HG03097 (cell line): ENCODE measurements around the gene MEIS1.
"Not testable (repeated sequence)": the region's sequence is repeated elsewhere in the genome, so short reads cannot be mapped to it uniquely, and the experiment has no call there.

Experiments
- ATAC-seq: cut with Tn5 transposase; IDR thresholded peaks from one replicate; pipeline ENCODE4 v1.9.1; 2021; ENCODE audit not compliant: unreplicated experiment, low FRiP score

MEIS1 gene

GRCh38 chr2:66463206-66463755 lies 28.4 kb downstream of the MEIS1 start:
- no peak for ATAC-seq

GRCh38 chr2:66464930-66465637 lies 30.2 kb downstream of the MEIS1 start:
- ATAC-seq, result no peak

GRCh38 chr2:66466433-66466832 lies 31.5 kb downstream of the MEIS1 start:
- no peak for ATAC-seq

GRCh38 chr2:66467718-66468117 lies 32.8 kb downstream of the MEIS1 start:
- ATAC-seq, result no peak

DNA sequence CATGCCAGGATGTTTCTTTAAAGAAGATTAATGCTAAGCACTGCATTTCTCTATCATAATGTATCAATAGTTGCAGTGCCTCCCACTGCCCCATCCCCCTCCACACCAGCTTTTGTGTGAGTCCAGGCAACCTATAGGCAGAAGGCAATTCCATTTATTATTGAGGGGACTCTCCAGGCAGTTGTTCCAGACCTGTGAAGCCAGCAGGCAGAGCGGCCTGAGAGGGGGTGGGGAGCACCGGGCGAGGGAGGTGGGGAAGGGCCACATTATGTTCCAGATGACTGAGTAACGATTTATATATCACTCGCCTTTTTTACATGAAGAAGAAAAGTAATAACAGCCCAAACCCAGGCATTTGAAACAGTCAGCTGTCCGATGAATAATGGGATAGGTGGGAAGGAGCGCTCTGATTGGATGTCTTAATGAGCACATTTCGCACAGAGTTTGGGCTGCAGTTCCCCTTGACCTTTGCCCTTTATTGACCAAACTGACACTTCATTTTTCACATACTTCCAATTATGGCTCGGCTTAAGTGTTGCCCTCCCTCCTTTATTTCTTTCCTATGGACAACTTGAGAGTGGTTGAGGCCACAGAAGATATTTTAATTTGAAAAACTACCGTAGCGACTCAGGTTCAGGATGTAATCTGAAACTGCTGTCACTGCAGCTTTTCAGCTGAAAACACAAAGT lies 34.4 kb downstream of the MEIS1 start:
- no peak for ATAC-seq

DNA sequence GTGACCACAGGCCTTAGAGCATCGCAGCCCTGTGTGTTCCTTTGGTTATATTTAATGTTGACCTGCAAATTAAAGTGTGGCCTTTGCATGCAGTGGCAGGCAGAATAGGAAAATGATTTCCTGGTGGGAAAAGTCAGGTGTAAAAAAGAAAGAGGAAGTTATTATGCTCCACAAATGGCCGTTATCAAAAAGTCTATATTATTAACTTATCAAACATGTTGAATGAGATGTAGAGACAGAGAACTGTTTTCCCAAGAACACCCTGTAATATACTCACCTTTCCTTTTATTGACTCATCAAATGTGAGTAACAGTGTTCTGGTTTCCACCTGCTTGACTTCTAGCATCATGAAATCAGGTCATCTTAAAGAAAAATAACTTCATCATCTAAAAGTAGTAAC lies 35.3 kb downstream of the MEIS1 start:
- ATAC-seq, result no peak

DNA sequence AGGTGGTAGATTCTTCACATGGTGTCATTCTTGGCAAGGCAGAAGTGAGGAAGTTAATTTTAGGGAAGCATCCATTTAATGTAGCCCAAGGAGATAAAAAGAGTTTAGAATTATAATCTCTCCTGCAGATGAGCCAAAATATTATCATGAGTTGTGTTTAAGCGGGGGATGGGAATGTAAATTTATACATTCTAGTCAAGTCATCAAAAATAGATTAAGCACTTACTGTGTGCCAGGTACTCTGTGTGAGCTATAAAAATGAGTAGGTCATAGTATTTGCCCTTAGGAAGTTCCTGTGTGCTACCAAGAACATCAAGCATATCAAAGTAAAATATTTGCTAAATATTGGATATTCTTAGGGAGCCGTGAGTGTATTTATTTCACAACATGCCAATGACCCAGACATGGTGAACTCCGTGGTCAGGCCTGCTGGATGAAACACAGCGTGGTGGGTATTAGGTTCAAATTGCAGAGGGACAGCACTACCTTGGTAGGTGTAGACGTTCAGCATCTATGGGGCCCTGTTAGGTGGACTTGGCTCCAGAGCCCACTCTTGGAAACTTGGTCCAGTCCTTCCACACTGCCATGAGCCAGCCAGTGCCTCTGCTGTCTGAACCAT lies 37.4 kb downstream of the MEIS1 start:
- ATAC-seq, result no peak

- no peak for ATAC-seq
Observed at GRCh38 chr2:66477135-66477842, 42.4 kb downstream of the MEIS1 start.

DNA sequence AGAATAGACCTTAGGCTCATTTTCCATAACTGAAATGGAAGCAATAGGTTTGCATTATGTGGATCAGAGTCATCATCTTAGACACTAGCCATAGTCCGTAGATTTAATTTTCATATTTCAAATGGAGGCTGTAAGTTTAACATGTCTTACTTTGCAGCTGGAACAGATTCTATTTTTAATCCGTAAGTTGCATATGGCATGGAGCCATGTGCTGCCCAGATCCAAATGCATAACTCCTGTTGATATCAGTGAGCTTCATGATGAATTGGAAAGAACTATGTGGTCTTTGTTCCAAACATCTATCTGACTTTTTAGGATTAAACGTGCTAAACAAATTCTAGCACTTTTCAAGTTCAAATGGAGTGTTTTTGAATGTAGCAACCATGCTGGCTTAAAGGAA lies 43.4 kb downstream of the MEIS1 start:
- no peak for ATAC-seq

DNA sequence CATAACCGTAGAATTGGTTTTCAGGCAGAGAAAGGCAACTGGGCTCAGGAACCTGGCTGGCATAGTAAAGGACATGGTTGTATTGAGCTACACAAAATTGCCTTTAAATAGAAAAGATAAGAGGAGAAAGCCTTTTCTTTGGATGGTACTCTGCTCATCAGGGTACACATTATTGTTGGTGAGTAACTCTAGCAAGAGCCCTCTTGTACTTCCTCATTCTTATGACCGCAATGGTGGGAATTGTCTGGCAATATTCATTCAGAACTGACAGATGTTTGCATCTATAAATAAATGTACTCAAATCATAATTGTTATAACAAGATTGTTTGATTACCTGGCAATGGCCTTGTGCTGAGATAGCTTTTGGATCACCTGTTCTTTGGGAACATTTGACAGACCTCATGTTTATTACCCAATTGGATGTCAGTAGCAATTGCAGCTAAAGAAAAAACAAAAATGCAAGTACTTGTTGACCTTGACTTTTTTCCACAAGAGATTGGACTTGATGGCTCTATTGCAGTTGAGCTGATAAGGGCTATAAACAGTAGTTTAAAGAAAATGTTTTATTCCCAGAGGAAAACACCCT lies 43.9 kb downstream of the MEIS1 start:
- ATAC-seq, result no peak

- ATAC-seq, result no peak
Observed at GRCh38 chr2:66481100-66481549, 46.2 kb downstream of the MEIS1 start.

GRCh38 chr2:66485252-66485651 lies 50.3 kb downstream of the MEIS1 start:
- not testable (repeated sequence) for ATAC-seq

DNA sequence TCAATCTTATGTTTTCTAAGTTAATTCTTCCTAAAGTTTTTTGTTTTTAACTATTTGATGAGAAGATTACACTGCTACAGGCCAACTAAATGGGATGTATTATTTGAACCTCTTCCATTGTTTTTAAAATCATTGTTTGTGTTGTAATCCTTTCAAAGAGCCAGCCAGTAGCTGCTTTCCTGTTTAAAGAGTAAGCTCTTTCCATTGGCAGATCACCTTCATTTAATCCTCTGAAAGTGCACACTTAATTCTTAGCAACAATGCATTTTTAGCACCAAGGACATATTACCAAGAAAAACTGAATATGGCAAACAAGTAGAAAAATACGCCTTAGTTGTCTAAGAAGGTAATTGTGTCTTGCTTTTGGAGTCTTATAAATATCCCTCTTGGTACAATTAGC lies 54.0 kb downstream of the MEIS1 start:
- no peak for ATAC-seq

DNA sequence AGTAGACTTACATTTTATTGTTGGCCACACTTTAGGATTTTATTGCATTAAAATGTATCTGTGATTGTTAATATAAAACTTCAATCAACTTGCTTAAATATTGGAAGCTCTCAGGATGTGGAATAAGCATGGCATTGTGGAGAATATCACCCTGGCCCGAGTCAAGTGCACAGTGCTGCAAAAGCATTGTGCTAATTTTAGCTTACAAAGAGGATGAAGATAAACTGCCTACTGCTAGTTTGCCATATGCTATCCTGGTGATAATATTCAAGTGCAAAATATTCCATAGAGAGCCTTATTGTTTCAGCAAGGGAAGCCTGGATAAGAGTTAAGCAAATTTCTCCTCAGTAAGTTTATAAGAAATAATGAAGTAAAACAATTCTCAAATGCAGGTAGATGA lies 54.5 kb downstream of the MEIS1 start:
- ATAC-seq, result no peak

GRCh38 chr2:66490588-66491001 lies 55.7 kb downstream of the MEIS1 start:
- no peak for ATAC-seq

- no peak for ATAC-seq
Observed at GRCh38 chr2:66494708-66495107, 59.8 kb downstream of the MEIS1 start.

- ATAC-seq, result no peak
Observed at GRCh38 chr2:66495788-66496640, 61.1 kb downstream of the MEIS1 start.

GRCh38 chr2:66496670-66497420 lies 61.9 kb downstream of the MEIS1 start:
- ATAC-seq, result no peak
